OCI-M1 (cell line): ENCODE data around the gene NF1.
A peak's percentile ranks its signal among the peaks of the same experiment; 100 is the strongest.

ENCODE experiments used
- DNase-seq: peaks from one replicate; lab custom pipeline; 2025; lab: John Stamatoyannopoulos, UW

The NF1 gene

GRCh38 chr17:31411707-31412285 is 317.0 kb downstream of the NF1 start:
- no peak for DNase-seq

- no peak for DNase-seq
These were observed 317.7 kb downstream of the NF1 start for GRCh38 chr17:31412511-31412910.

GRCh38 chr17:31413081-31413799 is 318.5 kb downstream of the NF1 start:
- DNase-seq: no peak

- DNase-seq: no peak
These were observed 319.2 kb downstream of the NF1 start for GRCh38 chr17:31413874-31414549.

GRCh38 chr17:31414550-31414918 is 319.8 kb downstream of the NF1 start:
- no peak for DNase-seq

- peak; percentile 61 for DNase-seq
These were observed 320.3 kb downstream of the NF1 start for GRCh38 chr17:31415004-31415454.

- DNase-seq: no peak
These were observed 321.1 kb downstream of the NF1 start for GRCh38 chr17:31415640-31416502.

- no peak for DNase-seq
These were observed 321.7 kb downstream of the NF1 start for GRCh38 chr17:31416503-31416923.

- DNase-seq: no peak
These were observed 322.4 kb downstream of the NF1 start for GRCh38 chr17:31417051-31417792.

GRCh38 chr17:31418773-31419350 is 324.1 kb downstream of the NF1 start:
- no peak for DNase-seq

GRCh38 chr17:31422443-31422842 is 327.7 kb downstream of the NF1 start:
- no peak for DNase-seq

GRCh38 chr17:31424944-31425281 is 330.1 kb downstream of the NF1 start:
- no peak for DNase-seq

- DNase-seq: peak; percentile 50
These were observed 330.7 kb downstream of the NF1 start for GRCh38 chr17:31425282-31426040.
